IMR-90 (cell line): Measurements from ENCODE around the gene SLC4A9. TPM values are rescaled to one million over a fixed set of nuclear protein-coding genes. Genes with fewer than 3 reads are reported as not detected.

Source experiments
- ATAC-seq: fragments of 200-7000 bp; cut with Tn5 transposase; 2 replicates; pipeline ENCODE4 v1.9.1; 2020; ENCODE audit warnings: low read depth, mild to moderate bottlenecking, moderate library complexity
- BruUV-seq: library from RNA; stranded (reverse); fragments of 400-500 nt; replicated peaks from 2 replicates; lab custom pipeline; 2021; lab: Mats Ljungman, UMichigan
- CTCF ChIA-PET: fragments of 300-600 bp; formaldehyde crosslinking; extraction: SDS; loops from one replicate; lab custom pipeline; 2021; ENCODE audit warnings: antibody characterized with exemption; lab: Yijun Ruan, JAX
- POLR2A ChIA-PET: fragments of 300-600 bp; sonication (Branson Sonifier 250); formaldehyde crosslinking; loops from one replicate; lab custom pipeline; 2022; ENCODE audit warnings: antibody characterized with exemption; ENCODE audit not compliant: unreplicated experiment; lab: Charles Lee
- DNase-seq: peaks from one replicate; pipeline ENCODE4 v3.0.0; 2013
- H2AFZ ChIP-seq: replicated peaks from 2 replicates; pipeline ENCODE3; 2013; ENCODE audit warnings: low read length, mild to moderate bottlenecking; ENCODE audit not compliant: poor library complexity
- H2AK5ac ChIP-seq: 2 replicates; pipeline ENCODE4 v1.6.1; 2013; ENCODE audit warnings: low read depth, low read length, inconsistent platforms
- H2AK9ac ChIP-seq: replicated peaks from 2 replicates; pipeline ENCODE3; 2013; ENCODE audit warnings: mild to moderate bottlenecking, low read depth, low read length, moderate library complexity; ENCODE audit not compliant: poor library complexity
- H2BK120ac ChIP-seq: 2 replicates; pipeline ENCODE4 v1.6.1; 2013; ENCODE audit warnings: low read depth, low read length, inconsistent platforms
- H2BK15ac ChIP-seq: 3 replicates; pipeline ENCODE4 v1.6.1; 2013; ENCODE audit warnings: low read depth, low read length, inconsistent platforms
- H2BK20ac ChIP-seq: 2 replicates; pipeline ENCODE4 v1.6.1; 2013; ENCODE audit warnings: low read depth, mild to moderate bottlenecking, inconsistent platforms, low read length, moderate library complexity
- H2BK5ac ChIP-seq: 2 replicates; pipeline ENCODE4 v1.6.1; 2013; ENCODE audit warnings: mild to moderate bottlenecking, low read depth, low read length, inconsistent platforms; ENCODE audit not compliant: poor library complexity, severe bottlenecking
- H3K14ac ChIP-seq: replicated peaks from 2 replicates; pipeline ENCODE4 v1.6.1; 2013; ENCODE audit warnings: low read depth, low read length, inconsistent platforms
- H3K18ac ChIP-seq: 2 replicates; pipeline ENCODE4 v1.6.1; 2013; ENCODE audit warnings: low read depth, low read length, control low read depth
- H3K23ac ChIP-seq: 2 replicates; pipeline ENCODE4 v1.6.1; 2013; ENCODE audit warnings: low read depth, low read length, inconsistent platforms
- H3K27ac ChIP-seq: 2 replicates; pipeline ENCODE4 v1.5.1; 2013; ENCODE audit warnings: mild to moderate bottlenecking, control low read depth, low read length; ENCODE audit not compliant: insufficient read depth
- H3K27me3 ChIP-seq: 2 replicates; pipeline ENCODE4 v1.6.1; 2013; ENCODE audit warnings: low read length; ENCODE audit not compliant: control insufficient read depth, insufficient read depth
- H3K36me3 ChIP-seq: 2 replicates; pipeline ENCODE4 v1.6.1; 2013; ENCODE audit warnings: low read length, mixed read lengths; ENCODE audit not compliant: control insufficient read depth, insufficient read depth
- H3K4ac ChIP-seq: 2 replicates; pipeline ENCODE4 v1.6.1; 2013; ENCODE audit warnings: low read depth, low read length, inconsistent platforms
- H3K4me1 ChIP-seq: 2 replicates; pipeline ENCODE4 v1.6.1; 2013; ENCODE audit warnings: low read length, mixed read lengths; ENCODE audit not compliant: control insufficient read depth, insufficient read depth
- H3K4me2 ChIP-seq: 2 replicates; pipeline ENCODE4 v1.6.1; 2013; ENCODE audit warnings: low read depth, mild to moderate bottlenecking, control low read depth, low read length, moderate library complexity
- H3K4me3 ChIP-seq: 2 replicates; pipeline ENCODE4 v1.5.1; 2013; ENCODE audit warnings: low read depth, mild to moderate bottlenecking, control low read depth, low read length, moderate library complexity; ENCODE audit not compliant: insufficient read depth
- H3K56ac ChIP-seq: 2 replicates; pipeline ENCODE4 v1.6.1; 2013; ENCODE audit warnings: low read length, inconsistent platforms; ENCODE audit not compliant: insufficient read depth; ENCODE audit errors: extremely low read depth
- H3K79me1 ChIP-seq, 2 experiments: 2 replicates each; pipeline ENCODE4 v1.6.1; 2013; ENCODE audit warnings: low read length in 2 of 2, inconsistent platforms in 1 of 2, low read depth in 1 of 2
- H3K9ac ChIP-seq: 2 replicates; pipeline ENCODE4 v1.6.1; 2013; ENCODE audit warnings: low read depth, low read length, control low read depth
- H3K9me1 ChIP-seq: 2 replicates; pipeline ENCODE4 v1.6.1; 2013; ENCODE audit warnings: low read length, inconsistent platforms; ENCODE audit not compliant: insufficient read depth
- H3K9me3 ChIP-seq: 2 replicates; pipeline ENCODE4 v1.6.1; 2013; ENCODE audit warnings: low read length; ENCODE audit not compliant: control insufficient read depth, insufficient read depth
- H4K20me1 ChIP-seq: 2 replicates; pipeline ENCODE4 v1.6.1; 2013; ENCODE audit warnings: low read length, inconsistent platforms; ENCODE audit not compliant: insufficient read depth
- H4K5ac ChIP-seq: 2 replicates; pipeline ENCODE4 v1.6.1; 2013; ENCODE audit warnings: mild to moderate bottlenecking, low read depth, low read length, control low read depth
- H4K8ac ChIP-seq, 2 experiments: 2 replicates each; pipeline ENCODE4 v1.6.1; 2013; ENCODE audit warnings: low read depth in 2 of 2, low read length in 2 of 2, control low read depth in 1 of 2, inconsistent platforms in 1 of 2
- H4K91ac ChIP-seq: 2 replicates; pipeline ENCODE4 v1.6.1; 2013; ENCODE audit warnings: low read depth, low read length, inconsistent platforms; ENCODE audit not compliant: insufficient read depth
- CHD1 ChIP-seq: IDR thresholded peaks from 2 replicates; pipeline ENCODE4 v1.6.1; 2012; ENCODE audit warnings: low read depth, low read length, improper control_type of control experiment
- ELK1 ChIP-seq: fragments of 150-350 bp; IDR thresholded peaks from 2 replicates; pipeline ENCODE4 v1.6.1; 2016; ENCODE audit warnings: low read depth, mild to moderate bottlenecking, low read length, moderate library complexity, borderline replicate concordance
- MAFK ChIP-seq: IDR thresholded peaks from 2 replicates; pipeline ENCODE4 v1.6.1; 2012; ENCODE audit warnings: low read depth, low read length, improper control_type of control experiment
- MAZ ChIP-seq: IDR thresholded peaks from 2 replicates; pipeline ENCODE4 v1.6.1; 2012; ENCODE audit warnings: low read depth, mild to moderate bottlenecking, low read length, improper control_type of control experiment, moderate library complexity, borderline replicate concordance
- MXI1 ChIP-seq: IDR thresholded peaks from 2 replicates; pipeline ENCODE4 v1.6.1; 2012; ENCODE audit warnings: low read depth, mild to moderate bottlenecking, low read length, moderate library complexity, borderline replicate concordance
- RCOR1 ChIP-seq: IDR thresholded peaks from 2 replicates; pipeline ENCODE4 v1.6.1; 2012; ENCODE audit warnings: mild to moderate bottlenecking, low read length, improper control_type of control experiment; ENCODE audit not compliant: insufficient replicate concordance
- USF2 ChIP-seq: fragments of 150-350 bp; IDR thresholded peaks from 2 replicates; pipeline ENCODE4 v1.6.1; 2017; ENCODE audit warnings: mild to moderate bottlenecking, antibody characterized with exemption, low read length, low read depth
- WGBS, 2 experiments: methylation state at CpG; one replicate each; pipeline versions ENCODE4 v1.1.5 to v1.1.7; 2013; ENCODE audit warnings: missing lambda C conversion rate in 2 of 2; ENCODE audit not compliant: insufficient read length in 1 of 2; ENCODE audit errors: extremely low coverage in 2 of 2; 5-methylcytosine and 5-hydroxymethylcytosine counted together
- dilution Hi-C: fragments of 300-500 bp; cut with HindIII; formaldehyde crosslinking; loops from one replicate; pipeline ENCODE4 v1.14.3; 2018; ENCODE audit warnings: low sequenced_read_pairs; ENCODE audit not compliant: unreplicated experiment
- in situ Hi-C: fragments of 300-500 bp; cut with MboI; formaldehyde crosslinking; loops from 3 replicates; pipeline ENCODE4 v1.14.3; 2019; ENCODE audit warnings: low sequenced_read_pairs, inconsistent platforms, mixed read lengths
- intact Hi-C: fragments of 100-400 bp; cut with micrococcal nuclease; formaldehyde crosslinking; loops from 2 replicates; pipeline ENCODE4 v1.10.0; 2022
- polyA plus RNA-seq, 3 experiments: library from polyadenylated mRNA; depleted of rRNA; stranded (reverse); fragments of >200 nt; gene quantifications; 2 replicates each; pipeline ENCODE4 v1.2.3, GENCODE V29; 2012; ENCODE audit warnings: low replicate concordance in 1 of 3
- total RNA-seq: library from RNA; depleted of rRNA; stranded (reverse); fragments of >200 nt; gene quantifications from 2 replicates; pipeline ENCODE4 v1.2.3, GENCODE V29; 2012

SLC4A9 gene
- total and polyA plus RNA-seq, 2 of the 4 experiments (the other 2 are of a cell fraction) = not detected

DNA sequence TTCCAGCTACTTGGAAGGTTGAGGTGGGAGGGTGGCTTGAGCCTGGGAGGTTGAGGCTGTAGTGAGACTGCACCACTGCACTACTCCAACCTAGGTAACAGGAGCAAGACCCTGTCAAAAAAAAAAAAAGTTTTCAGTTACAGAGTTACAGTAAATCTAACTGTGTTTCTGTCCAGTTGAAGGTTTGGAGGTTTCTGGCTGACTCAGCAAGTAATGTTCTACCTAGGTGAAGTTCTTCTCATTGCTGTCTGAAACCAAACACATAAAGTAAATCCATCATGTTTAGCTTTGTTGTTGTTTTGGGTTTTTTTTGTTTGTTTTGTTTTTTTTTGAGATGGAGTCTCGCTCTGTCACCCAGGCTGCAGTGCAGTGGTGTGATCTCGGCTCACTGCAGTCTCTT, 33.7 kb downstream of the SLC4A9 start:
- Histone ChIP-seq H3K9ac (no peak overlapping the region), H2AK9ac (no peak overlapping the region), H3K4me2 (no peak overlapping the region), H3K4me3 (no peak overlapping the region), H2AFZ (no peak overlapping the region), H3K4me1 (no peaks in the 10 kb centered on the region), H4K5ac (no peak overlapping the region), H2BK120ac (no peak overlapping the region), H3K9me3 (no peaks in the 10 kb centered on the region), H4K8ac (no peak overlapping the region), H3K18ac (no peak overlapping the region), H3K56ac (no peak overlapping the region), H3K23ac (no peak overlapping the region), H2BK15ac (no peak overlapping the region), H3K4ac (no peak overlapping the region), H3K36me3 (no peaks in the 10 kb centered on the region), H3K27me3 (no peaks in the 10 kb centered on the region), H2BK5ac (no peak overlapping the region), H3K79me1 (no peaks in the 10 kb centered on the region), H4K20me1 (no peaks in the 10 kb centered on the region), H2AK5ac (no peak overlapping the region), H3K27ac (no peak overlapping the region), H2BK20ac (no peak overlapping the region), H3K14ac (no peak overlapping the region), H4K91ac (no peak overlapping the region), H3K9me1 (no peaks in the 10 kb centered on the region)
- dilution Hi-C loops = no loop called here
- DNase-seq (no peak), ATAC-seq (no peak)
- in situ Hi-C loops = no loop called here
- no TSS peak for BruUV-seq
- POLR2A ChIA-PET = no interaction called here
- intact Hi-C loops = no loop called here
- TF ChIP-seq RCOR1 (no peak), MXI1 (no peak), MAZ (no peak), ELK1 (no peak), USF2 (no peak), MAFK (peak; percentile 83), CHD1 (no peak)
- CTCF ChIA-PET = interaction anchor here (0.6 to 1.2 kb wide), 2 partner anchors 21 to 49 kb away, joined by 5 to 6 read pairs; no protein-coding TSS in a partner anchor
- no CpG with 5 or more reads among the region's 2 CpGs for WGBS, 2 experiments
